GM12801 (cell line): ENCODE measurements around the gene SH3GL3.

Experiments
- CTCF ChIP-seq: IDR thresholded peaks from one replicate; pipeline ENCODE4 v1.5.1; 2011; ENCODE audit warnings: control low read depth; ENCODE audit not compliant: insufficient read length; ENCODE audit errors: extremely low read depth

SH3GL3 gene

DNA sequence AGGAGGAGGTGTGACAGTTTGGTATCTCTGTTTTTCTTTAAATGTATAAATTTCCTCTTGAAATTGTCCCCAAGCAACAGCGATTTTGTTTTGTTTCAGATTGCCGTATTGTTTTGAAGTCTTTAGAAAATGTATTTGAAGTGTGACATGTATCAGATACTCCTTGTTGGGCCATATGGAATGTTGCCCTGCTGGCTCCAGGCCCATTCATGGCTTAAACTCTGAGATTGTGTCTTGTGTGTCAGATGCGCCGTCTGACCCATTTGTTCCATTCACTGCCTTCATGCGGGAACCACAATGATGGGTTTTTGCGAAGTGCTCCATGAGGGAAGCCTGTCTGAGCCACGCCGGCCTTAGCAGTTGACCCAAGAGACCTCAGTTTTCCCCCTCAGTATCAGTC lies 131.6 kb downstream of the SH3GL3 start:
- no peak for TF ChIP-seq CTCF

DNA sequence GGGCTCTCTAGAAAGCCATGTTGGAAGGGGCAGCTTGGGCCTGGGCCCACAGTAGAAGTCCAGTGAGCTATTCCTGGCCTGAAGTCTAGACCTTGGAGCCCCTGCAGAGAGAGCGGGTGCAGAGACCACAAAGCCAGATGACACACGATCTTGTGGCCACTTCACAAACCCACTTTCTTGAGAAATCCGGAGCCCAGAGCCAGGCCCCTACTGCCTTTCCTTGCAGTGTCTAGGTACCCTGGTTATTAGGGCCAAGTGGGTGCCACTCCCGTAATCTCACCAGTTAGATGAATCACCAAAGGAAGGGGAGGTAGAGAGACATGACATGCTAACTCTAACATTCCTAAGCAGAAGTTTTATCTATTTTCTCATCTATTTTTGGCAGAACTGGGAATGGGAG lies 134.2 kb downstream of the SH3GL3 start:
- no peak for TF ChIP-seq CTCF

DNA sequence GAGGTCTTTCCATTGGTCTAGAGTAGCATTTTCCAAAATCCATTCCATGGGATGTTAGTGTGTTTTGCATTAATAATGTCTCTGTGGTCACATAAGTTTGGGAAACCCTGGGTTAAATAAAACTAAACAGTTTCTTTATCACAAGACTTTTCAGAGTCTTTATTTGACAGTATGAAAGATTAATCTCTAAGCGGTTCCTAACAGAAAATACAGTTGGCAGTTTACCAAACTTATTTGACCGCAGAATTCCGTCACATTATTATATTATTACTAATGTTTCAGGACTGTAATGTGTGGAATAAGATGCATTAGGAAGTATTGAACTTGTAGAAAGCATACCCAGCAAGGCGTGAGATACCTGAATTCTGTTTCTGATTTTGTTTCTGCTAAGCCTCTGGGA lies 135.2 kb downstream of the SH3GL3 start:
- TF ChIP-seq CTCF = no peak

- TF ChIP-seq CTCF = no peak
Measured at GRCh38 chr15:83585601-83586335, 138.6 kb downstream of the SH3GL3 start.

DNA sequence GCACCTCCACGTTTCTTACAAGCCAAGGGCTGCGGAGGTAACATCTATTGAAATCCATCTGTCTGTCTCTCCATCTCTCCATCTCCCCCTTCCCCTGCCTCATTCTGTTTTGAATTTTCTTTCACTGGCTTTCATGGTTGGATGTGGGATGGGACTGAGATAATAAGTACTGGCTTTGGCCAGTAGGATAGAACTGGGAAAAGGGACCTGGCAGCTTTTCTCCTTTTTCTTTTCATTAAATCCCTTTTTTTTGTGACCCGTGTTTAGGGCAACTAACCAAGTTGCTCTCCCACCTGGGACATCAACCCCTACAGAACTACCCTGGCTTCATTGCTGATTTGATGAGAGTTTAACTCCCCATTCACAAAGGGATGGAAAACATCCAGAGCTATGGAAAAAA lies 139.9 kb downstream of the SH3GL3 start:
- no peak for TF ChIP-seq CTCF

GRCh38 chr15:83588441-83588840 lies 141.3 kb downstream of the SH3GL3 start:
- TF ChIP-seq CTCF = no peak

- TF ChIP-seq CTCF = no peak
Measured at GRCh38 chr15:83592370-83593040, 145.4 kb downstream of the SH3GL3 start.
